Tongue (tissue), 2 donors: ENCODE data around the gene MRPL23. TPM values are rescaled to one million over a fixed set of nuclear protein-coding genes. Genes with fewer than 3 reads are reported as not detected.
"Not testable (repeated sequence)": the region's sequence is repeated elsewhere in the genome, so short reads cannot be mapped to it uniquely, and the experiment has no call there.

ENCODE experiments used
- DNase-seq: peaks from one replicate; pipeline ENCODE4 v3.0.0-alpha.2; 2015
- total RNA-seq: library from RNA; depleted of rRNA; stranded (reverse); fragments of >200 nt; gene quantifications from one replicate; pipeline ENCODE4 v1.2.3, GENCODE V29; 2014

The MRPL23 gene
- total RNA-seq, 1 donor from 2014 or later, result 32.7 TPM

GRCh38 chr11:1933416-1934334 is 13.5 kb upstream of the MRPL23 start:
- DNase-seq, result no peak

- no peak for DNase-seq
Measured at GRCh38 chr11:1934335-1935155, 12.6 kb upstream of the MRPL23 start.

- no peak for DNase-seq
Measured at GRCh38 chr11:1935156-1936071, 11.7 kb upstream of the MRPL23 start.

GRCh38 chr11:1936072-1936780 is 10.9 kb upstream of the MRPL23 start:
- DNase-seq, result no peak

- no peak for DNase-seq
Measured at GRCh38 chr11:1936781-1937615, 10.1 kb upstream of the MRPL23 start.

- DNase-seq, result no peak
Measured at GRCh38 chr11:1937616-1938342, 9.4 kb upstream of the MRPL23 start.

- DNase-seq, result no peak
Measured at GRCh38 chr11:1938343-1939005, 8.7 kb upstream of the MRPL23 start.

- peak; percentile 80 for DNase-seq
Measured at GRCh38 chr11:1939006-1939625, 8.0 kb upstream of the MRPL23 start.

GRCh38 chr11:1939788-1940187 is 7.3 kb upstream of the MRPL23 start:
- not testable (repeated sequence) for DNase-seq

GRCh38 chr11:1942558-1943260 is 4.4 kb upstream of the MRPL23 start:
- no peak for DNase-seq

- no peak for DNase-seq
Measured at GRCh38 chr11:1943576-1943975, 3.6 kb upstream of the MRPL23 start.

GRCh38 chr11:1943977-1944376 is 3.2 kb upstream of the MRPL23 start:
- DNase-seq, result peak; percentile 49

- no peak for DNase-seq
Measured at GRCh38 chr11:1947592-1948237, 583 bp downstream of the MRPL23 start.

GRCh38 chr11:1948389-1948788 is 1.3 kb downstream of the MRPL23 start:
- no peak for DNase-seq

- DNase-seq, result no peak
Measured at GRCh38 chr11:1949302-1949701, 2.2 kb downstream of the MRPL23 start.

- DNase-seq, result no peak
Measured at GRCh38 chr11:1949922-1950321, 2.8 kb downstream of the MRPL23 start.

GRCh38 chr11:1952806-1953482 is 5.8 kb downstream of the MRPL23 start:
- no peak for DNase-seq
